HG03439 (cell line): Measurements from ENCODE around the gene SFXN5.
A peak's percentile ranks its signal among the peaks of the same experiment; 100 is the strongest.
"Not testable (repeated sequence)": the region's sequence is repeated elsewhere in the genome, so short reads cannot be mapped to it uniquely, and the experiment has no call there.

Experiments
- ATAC-seq: cut with Tn5 transposase; IDR thresholded peaks from one replicate; pipeline ENCODE4 v1.9.1; 2021; ENCODE audit warnings: mild to moderate bottlenecking, moderate library complexity; ENCODE audit not compliant: unreplicated experiment

The SFXN5 gene, protein sequence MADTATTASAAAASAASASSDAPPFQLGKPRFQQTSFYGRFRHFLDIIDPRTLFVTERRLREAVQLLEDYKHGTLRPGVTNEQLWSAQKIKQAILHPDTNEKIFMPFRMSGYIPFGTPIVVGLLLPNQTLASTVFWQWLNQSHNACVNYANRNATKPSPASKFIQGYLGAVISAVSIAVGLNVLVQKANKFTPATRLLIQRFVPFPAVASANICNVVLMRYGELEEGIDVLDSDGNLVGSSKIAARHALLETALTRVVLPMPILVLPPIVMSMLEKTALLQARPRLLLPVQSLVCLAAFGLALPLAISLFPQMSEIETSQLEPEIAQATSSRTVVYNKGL

DNA sequence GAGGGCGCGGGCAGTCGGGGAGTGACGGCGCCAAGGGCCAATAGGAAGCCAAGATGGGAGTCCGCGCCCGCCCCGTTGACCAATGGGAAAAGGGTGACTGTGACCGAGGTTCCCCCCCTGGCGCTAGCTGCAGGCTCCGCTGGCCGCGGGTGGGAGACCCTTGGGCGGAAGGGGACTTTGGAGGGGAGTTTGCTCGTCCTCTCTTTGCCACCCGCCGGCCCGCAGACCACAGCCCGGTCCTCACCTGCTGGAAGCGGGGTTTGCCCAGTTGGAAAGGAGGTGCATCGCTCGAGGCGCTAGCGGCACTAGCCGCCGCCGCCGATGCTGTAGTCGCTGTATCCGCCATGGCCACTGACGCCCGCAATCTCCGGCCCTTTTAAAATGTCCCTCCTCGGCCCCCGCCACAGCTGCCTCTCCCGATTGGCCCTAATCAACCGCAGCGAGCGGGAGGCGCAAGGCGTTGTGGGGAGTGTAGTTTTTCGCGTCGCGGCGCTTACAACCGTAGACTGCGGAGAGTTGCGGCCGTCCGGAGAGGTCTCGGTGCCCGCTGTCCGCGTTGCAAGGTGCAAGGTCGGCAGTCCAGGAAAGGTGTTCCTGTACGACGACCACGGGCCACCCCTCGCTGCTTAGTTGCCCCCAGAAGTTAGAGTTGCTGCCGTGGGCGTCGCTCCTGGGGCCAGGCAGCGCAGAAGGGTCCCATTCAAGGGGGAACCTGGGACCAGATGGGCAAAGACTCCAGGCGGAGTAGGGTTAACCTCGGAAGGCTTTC, at the start of gene SFXN5:
Gene SFXN5, minus strand, starts transcription at position 353 of the 769 bp plus-strand sequence. Its CDS starts 7 bp downstream, at position 346.
- peak; percentile 95 for ATAC-seq

DNA sequence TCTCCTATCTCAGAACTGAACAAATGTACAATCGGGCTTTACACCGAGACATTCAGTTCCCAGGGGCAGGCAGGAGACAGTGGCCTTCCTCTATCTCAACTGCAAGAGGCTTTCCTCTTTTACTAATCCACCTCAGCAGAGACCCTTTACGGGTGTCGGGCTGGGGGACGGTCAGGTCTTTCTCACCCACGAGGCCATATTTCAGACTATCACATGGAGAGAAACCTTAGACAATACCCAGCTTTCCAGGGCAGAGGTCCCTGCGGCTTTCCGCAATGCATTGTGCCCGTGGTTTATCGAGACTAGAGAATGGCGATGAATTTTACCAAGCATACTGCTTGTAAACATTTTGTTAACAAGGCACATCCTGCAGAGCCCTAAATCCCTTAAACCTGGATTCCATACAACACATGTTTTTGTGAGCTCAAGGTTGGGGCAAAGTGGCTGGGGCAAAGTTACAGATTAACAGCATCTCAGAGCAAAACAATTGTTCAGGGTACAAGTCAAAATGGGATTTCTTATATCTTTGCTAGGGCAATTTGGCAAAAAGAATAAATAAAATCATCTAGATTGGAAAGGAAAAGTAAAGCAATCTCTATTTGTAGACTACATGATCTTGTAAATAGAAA, 48.2 kb upstream of the SFXN5 start:
- ATAC-seq, result not testable (repeated sequence)

DNA sequence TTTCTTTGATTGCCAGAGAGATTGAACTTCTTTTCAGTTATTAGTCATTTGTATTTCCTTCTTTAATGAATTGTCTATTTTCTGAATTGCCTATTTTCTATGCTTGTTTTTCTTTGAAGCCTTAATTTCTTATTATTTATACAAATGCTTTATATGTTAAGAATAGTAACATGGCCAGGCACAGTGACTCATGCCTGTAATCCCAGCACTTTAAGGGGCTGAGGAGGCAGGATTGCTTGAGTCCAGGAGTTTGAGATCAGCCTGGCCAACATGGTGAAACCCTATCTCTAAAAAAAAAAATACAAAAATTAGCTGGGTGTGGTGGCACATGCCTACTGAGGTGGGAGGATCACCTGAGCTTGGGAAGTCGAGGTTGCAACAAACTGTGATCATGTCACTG, 45.9 kb upstream of the SFXN5 start:
- no peak for ATAC-seq

DNA sequence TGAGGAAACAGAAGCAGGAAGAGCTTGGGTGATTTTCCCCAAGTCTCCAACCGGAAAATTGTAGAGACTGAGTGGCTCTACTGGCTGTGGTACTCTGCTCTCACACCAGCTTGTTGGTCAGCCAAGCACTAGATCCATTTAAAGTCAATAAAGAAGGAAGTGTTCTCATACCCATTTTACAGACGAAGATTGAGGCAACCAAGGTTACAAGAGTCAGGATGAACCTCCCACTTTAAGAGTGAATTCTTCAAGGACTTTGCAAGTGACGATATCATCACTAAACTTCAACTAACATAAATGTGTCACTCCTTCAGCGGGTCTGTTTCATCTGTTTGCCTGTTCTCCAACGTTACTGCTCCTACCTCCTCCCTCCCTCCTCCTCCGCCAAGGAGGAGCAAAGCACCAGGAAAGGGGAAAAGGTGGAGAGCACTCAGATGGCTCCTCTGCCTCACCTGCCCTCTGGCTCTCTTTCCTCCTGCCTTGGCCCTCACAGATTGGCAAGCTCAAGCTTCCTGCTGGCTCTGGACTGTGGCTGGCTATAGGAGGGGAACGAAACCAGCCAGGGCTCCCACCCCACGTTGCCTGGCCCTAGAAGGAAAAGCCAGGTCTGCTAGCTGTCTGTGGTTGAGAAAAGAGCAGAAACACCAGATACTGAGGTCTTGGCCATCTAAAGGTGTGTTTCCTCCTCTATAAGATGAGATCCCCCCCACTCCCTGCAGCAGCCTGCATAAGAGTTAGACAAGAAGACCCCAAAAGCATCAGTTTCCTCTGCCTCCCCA, 44.9 kb upstream of the SFXN5 start:
- no peak for ATAC-seq

DNA sequence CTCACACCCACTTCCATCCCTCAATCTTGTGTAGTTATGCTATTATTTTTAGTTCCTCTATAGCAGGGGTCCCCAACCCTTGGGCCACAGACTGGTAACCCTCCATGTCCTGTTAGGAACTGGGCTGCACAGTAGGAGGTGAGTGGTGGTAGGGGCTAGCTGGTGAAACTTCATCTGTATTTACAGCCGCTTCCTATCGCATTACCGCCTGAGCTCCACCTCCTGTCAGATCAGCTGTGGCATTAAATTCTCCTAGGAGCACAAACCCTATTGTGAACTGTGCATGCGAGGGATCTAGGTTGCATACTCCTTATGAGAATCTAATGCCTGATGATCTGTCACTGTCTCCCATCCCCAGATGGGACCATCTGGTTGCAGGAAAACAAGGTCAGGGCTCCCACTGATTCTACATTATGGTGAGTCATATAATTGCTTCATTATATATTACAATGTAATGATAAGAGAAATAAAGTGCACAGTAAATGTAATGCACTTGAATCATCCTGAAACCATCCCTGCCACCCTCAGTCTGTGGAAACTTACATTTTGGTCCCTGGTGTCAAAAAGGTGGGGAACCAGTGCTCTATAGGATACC, 42.9 kb upstream of the SFXN5 start:
- ATAC-seq, result no peak

DNA sequence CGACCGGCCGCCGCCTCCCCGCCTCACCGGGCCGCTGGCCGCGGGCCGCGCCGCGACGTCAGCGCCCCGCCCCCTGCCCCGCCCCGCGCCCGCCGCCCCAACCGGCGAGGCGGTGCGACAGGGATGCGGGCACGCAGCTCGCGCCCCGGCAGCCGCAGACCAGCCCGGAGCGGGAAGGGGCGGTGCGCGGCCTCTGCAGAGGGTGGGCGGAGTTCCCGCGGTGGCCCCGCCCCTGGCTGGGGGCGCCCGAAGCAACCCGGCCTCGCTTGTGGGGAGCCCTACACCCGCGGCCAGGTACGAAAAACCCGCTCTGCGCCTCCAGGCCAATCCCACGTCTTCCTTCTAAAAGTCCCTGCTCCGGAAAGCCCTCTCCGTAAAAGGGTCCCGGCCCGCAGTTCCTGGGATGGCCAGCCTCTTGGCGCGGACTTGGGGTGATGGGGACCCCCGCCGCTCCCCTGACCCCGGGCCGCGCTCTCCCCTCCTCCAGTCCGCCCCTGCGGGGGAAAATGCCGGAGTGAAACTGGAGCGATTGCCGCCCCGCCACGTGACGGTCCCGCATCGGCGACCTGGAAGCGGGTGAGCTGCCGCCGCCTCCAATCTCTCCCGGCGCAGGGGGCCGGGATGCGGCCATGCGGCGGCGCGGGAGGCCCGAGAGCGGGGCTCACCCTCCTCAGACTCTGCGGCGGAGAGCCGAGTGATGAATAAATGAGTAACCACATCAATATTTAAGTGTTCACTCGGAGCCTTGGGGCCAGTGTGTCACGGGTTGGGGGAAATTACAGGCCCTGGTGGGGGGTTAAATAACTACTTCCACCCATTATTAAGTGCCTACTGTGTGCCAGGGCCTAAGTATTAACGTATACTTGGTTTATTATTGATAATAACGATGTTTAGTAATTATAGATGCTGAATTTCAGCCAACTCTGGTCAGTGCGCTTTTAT, 41.7 kb upstream of the SFXN5 start, which contains the start of gene RAB11FIP5:
Gene RAB11FIP5, minus strand, starts transcription at position 36 of the 942 bp plus-strand sequence. CDS start 171 bp downstream, outside the sequence.
- peak; percentile 59 for ATAC-seq

DNA sequence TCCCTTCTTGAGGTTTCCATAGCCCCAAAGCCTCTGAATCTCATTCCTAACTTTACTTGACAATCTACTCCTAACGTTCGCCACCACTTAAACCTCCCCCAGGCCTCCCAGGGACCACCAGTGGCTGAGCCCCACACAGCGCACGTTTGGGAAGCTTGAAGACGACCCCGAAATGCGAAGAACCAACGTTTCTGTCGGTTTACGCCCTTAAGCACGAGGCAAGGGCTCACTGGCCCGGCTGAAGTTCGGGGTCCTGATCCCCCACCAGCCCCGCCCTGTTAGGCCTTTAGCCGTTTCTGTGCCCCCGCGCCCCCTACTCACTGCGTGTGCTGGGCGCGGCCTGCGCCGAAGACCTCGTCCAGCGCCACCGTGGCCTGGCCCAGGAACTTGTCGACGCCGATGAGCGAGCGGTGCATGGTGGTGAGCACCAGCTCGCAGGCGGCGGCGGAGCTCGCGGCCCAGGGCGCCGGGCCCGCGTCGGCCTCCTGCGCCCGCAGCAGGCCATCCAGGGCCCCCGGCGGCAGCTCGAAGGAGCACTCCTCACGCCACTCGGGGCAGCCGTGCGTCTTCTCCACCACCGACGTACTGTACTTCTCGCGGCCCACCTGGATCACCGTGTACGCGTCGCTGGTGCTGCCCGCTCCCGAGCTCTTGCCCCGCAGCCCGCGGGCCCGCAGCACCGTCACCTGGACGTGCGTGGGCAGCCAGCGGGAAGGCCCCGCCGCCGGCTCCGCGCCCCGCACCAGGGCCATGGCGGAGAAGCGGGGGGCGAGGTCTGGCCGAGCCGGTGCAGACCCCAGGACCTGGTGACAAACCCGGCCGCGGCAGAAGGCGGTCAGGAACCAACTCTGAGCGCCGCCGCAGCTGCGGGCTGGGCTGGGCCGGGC, 40.8 kb upstream of the SFXN5 start:
- ATAC-seq, result peak; percentile 20

DNA sequence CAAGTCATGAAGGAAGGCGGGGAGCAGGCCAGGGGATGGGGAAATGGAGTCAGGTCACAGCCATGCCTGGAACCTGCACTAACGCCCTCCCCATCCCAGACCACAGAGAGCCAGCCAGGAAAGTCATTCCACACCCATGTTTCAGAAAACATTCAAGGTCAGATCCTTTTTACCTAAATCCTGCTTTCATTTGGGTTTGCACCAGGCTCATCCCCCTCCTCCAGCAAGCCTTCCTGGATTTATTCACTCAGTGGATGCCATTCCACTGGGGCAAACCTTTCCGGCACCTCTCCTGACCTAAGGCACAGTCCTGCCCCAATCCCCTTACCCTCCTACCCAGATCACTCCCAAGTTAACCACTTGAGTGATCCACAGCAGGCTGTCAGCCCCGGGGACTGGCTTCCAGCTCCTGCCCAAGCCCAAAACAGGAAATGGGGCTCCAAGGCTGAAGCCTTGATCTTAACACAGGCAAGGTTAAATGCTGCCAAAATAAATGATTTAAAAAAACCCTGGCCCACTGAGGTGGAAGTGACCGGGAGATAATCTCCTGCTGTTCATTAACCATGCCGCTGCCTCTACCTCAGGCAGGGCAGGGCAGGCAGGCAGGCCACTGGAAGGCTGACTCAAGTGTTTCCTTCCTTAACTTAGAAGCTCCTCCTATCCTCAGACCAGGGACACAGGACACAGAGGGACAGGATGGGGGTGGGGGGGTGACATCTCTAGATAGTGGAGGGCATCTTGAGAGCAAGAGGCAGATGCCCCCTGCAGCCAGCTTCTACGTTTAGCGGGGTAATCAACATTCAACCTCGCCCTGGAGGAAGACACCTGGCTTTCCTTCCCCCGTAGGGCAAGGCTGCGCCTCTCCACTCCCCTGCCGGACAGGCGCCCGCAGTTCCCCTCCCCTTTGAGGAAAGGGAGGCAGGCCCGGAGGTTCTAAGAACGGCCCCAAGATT, 39.8 kb upstream of the SFXN5 start:
- no peak for ATAC-seq

DNA sequence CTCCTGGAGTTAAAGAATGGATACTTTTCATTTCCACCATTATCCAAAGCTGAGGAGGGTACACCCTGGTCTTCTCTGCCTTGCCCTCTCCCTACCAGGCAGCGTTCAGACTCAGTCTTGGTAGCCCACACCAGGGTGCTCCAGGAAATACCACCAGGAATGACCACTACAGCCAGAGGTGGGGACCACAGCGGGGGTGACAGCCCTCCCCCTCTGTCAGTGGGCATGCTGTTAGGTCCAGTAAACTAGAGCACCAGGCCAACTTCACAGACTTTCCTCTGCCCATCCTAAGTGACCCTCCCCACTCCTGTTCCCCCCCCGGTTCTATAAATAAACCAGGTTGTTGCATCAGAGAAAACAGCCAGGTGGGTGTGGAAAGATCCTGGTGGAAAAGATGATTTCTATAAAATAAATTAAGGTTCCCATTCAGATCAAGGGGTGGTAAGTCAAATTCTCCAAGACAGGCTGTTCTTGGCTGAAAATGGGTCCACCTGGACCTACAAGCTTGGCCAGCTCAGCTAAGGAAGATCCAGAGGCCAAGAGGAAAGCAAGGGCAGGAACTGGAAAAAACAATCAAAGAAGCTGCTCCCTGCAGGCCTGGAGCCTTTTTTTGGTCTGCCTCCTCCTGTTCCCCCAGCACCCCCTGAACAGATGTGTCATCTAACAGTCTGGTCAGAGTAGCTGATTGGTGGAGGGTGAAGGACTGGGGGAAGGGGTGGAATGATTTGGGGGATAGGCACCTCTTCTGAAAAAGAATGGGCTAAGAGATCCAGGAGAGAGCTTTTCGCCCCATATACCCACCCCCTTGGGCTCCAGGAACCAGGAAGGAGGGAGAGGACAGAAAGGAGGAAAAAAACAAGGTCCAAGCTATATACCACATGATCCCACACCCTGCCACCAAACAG, 38.9 kb upstream of the SFXN5 start:
- ATAC-seq, result no peak

DNA sequence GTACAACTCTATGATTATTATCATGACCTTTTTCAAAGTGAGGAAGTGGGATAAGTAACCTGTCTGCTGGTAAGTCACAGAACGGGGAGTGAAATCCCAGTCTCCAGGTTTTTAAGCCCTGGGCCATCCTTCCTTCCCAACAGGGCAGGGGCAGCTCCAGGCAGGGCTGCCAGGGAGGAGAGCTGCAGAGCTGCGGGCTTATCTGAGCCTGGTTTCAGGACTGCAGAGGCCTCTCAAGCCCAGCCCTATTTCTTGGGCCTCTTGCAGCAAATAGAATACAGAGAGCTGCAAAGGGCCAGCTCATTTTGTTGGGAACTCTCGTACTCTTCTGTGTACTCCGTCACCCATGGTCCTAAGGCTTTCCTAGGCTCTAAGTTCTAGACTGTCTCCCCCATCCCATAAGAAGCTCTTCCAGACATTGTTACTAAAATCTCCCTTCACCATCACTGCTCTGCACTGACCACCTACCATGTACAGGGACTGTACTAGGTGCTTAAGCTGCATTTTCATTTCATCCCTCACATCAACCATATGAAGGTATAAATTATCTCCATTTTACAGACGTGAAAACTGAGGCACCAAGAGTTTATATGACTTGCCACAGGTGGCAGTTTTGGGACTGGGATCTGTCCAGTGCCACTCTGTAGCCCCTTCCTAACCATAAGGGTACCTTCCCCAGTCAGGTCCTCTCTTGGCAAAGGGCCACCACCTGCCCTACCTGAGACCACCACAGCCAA, 38.1 kb upstream of the SFXN5 start:
- ATAC-seq, result no peak

DNA sequence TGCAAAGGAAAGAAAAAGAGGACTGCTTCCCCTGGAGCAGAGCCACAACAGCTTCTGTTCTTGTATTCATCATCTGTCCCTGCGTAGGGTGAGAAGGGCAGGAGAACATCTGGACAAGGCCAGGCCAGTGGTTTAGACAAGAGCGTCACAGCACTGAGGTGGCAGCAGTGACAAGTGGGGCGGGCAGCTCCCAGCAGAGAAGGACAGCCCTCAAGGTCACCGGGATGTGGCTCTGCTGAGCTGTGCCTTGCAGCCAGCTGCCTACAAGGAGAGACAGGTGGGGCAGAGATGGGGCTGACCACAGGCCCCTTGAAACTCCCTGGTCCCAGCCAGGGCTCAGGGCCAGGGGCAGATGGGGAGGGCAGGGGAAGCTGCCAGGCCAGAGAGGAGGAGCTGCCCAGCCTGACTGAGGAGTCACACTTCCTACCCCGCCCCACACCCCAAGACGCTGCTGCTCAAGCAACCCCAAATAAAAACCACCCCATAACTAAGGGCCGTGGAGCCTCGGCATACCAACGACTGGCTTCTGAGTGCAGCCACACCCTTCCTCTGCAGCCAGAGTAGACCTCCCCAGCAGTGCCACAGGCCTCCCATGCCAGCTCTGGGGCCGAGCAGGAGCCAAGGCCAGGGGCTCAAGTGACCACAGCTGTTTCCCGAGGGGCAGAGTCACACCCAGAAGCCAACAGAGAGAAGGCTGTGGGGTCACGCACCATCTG, 35.9 kb upstream of the SFXN5 start:
- no peak for ATAC-seq

DNA sequence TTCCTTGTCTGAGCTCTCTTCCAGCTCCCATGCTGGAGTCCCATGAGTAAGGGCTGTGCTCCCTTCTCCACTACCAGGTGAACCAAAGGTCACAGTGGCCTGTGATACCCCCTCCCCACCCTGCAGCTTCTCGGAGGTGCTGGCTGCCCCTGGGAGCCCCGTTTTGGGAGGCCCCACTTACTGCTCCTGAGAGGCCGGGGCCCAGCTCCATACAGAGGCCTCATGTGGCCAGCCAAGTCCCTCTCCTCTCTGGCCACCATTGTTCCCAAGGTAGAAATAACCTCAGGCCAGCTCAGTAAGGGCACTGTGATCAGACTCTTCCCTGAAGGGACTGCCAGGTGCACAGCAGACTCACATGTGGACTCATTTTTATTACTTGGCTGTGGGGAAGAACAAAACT, 35.3 kb upstream of the SFXN5 start:
- ATAC-seq, result no peak

DNA sequence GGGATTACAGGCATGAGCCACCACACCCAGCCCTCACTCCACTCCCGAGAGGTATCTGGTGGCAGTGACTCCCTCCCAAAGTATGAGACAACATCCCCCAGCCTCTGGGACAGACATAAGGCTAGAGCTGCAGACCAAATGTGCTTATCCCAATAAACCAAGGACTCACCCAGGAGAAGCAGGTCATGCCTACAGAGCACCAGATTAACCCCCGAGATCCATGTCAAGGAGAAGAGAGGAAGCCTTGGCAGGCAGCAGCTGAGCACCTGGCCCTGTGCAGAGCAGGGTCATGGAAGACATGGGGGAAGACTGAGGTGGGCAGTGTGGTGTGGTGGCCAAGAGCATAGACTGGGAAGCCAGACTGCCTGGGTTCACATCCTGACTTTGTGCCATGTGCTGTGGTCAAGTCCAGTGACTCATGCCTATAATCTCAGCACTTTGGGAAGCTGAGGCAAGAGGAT, 34.0 kb upstream of the SFXN5 start:
- no peak for ATAC-seq

DNA sequence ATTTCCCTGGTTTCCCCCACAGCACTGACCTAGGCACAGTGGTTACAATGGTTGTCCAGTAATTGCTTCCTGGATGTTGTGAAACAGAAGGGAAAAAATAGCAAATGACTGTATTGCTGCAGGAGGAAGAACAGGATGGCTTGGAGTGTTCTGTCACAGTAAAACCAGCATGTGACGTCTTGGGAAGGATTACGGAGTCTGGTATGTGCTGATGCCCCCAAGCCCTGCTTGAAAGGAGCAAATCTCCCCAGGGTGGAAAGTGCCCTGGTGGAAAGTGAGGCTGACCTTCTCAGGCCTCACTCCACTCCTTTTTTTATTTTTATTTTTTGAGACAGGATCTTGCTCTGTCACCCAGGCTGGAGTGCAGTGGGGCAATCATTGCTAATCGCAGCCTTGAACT, 33.4 kb upstream of the SFXN5 start:
- no peak for ATAC-seq

DNA sequence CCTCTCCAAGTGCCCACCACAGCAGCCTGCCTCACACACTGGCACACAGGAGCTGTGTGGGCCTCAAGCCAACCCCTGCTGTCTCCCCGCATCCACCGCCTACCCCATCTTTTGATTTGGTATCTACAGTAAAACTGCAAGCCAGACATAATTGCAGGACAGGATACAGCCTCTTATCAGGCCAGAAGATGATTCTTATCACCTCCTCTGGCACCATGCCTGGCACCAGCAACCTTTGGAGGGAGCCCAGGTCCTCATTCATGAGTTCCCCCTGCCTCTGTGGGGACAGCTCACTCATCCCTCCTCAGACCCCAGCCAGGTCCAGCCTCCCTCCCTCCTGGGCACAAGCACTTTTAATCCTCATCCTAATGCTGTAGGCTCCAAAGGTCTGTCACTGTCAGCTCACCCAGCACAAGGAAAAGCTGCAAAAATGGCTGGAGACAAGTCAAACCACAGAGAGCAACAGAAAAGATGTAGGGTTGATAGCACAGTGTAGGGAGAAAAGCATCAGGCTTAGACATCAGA, 31.6 kb upstream of the SFXN5 start:
- no peak for ATAC-seq
